HG02840 (cell line): Measurements from ENCODE around the gene PRAC1.

ENCODE experiments used
- ATAC-seq: cut with Tn5 transposase; IDR thresholded peaks from one replicate; pipeline ENCODE4 v1.9.1; 2021; ENCODE audit warnings: mild to moderate bottlenecking, moderate library complexity, moderate number of reproducible peaks; ENCODE audit not compliant: unreplicated experiment, low FRiP score

Gene PRAC1

DNA sequence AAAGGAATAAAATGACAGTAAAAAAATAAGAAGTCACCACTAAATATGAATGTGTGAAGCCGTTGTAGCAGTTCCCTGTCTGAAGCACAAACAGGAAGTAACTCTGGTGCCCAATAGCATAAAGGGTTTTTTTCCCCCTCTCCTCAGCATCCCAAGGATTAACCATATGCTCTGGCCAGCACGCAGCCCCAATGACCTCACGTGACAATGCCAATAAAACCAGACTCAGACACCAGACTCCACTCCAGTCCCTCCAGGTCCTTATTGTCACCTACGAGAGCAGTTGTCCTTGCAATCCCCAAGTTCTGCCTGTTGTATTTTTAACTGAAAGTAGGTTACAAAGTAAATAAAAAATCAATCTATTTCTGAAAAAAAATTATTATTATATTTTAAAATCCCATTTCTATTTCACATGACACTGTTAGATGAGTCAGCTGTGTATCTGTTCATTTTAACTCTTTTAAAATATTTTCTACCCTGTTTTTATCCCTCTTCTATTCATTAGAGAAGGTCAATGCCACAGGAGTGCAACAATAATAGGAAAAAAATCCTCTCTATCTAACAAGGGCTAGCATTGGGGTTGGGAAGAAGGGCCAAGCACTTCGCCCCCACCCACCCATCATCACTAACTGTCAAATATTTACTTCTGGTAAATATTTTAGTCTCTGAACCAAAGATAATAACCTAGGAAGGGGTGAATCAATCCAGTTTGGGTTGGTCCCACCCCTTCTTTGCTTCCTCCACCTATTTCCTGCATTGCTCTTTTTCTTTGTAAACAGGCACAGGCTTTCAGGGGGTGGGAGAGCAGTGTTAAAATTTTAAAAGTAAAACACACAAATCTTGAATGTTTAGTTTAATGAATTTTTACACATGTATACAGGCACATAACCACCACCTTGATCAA, 6.6 kb downstream of the PRAC1 start:
- ATAC-seq = no peak

GRCh38 chr17:48711128-48711527, 11.2 kb downstream of the PRAC1 start:
- ATAC-seq = no peak

- no peak for ATAC-seq
Measured at GRCh38 chr17:48704361-48705248, 17.7 kb downstream of the PRAC1 start.

DNA sequence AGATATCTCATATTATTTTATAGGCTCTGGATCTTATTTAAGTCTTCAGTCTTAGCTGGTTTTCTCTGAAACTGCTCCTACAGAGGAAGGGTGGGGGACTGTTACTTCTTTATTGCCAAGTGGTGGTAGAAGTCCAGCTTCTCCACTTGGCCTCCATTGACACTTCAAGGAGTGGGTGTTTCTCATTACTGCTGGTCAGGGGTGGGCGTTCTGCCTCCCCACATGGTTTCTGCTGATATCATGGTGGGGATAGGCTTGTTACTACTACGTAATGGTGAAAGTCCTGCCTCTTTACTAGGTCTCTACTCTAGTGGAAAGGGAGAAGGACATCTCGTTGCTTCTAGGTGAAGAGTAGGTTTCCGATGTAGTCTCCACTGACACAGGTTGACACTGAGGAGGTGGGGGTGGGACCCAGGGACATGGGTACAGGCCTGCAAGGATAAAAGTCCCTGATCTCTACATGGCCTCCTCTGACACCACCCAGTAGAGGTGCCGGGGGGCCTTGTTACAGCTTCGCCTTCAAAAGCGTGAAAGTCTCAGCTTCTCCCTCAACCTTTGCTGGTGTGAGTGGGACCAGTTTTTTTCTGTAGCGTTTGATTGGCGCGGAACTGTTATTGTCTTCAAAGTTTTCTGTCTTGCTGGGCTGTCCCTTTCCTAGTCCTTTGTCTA, 20.3 kb downstream of the PRAC1 start:
- ATAC-seq = no peak

GRCh38 chr17:48693178-48693577, 29.1 kb downstream of the PRAC1 start:
- no peak for ATAC-seq

GRCh38 chr17:48692049-48692448, 30.3 kb downstream of the PRAC1 start:
- no peak for ATAC-seq

DNA sequence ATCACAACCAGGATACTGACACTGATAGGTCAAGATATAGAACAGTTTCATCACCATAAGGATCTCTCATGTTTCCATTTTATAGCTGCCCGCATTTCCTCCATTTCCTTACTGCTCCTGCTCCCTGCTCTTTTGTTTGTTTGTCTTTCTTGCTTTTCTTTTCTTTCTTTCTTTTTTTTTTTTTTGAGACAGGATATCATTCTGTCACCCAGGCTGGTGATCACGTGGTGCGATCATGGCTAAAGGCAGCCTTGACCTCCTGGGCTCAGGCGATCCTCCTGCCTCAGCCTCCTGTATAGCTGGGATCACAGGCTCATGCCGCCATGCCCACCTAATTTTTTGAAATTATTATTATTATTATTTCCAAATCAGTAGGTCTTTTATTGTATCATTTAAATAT, 31.7 kb downstream of the PRAC1 start:
- ATAC-seq = no peak

DNA sequence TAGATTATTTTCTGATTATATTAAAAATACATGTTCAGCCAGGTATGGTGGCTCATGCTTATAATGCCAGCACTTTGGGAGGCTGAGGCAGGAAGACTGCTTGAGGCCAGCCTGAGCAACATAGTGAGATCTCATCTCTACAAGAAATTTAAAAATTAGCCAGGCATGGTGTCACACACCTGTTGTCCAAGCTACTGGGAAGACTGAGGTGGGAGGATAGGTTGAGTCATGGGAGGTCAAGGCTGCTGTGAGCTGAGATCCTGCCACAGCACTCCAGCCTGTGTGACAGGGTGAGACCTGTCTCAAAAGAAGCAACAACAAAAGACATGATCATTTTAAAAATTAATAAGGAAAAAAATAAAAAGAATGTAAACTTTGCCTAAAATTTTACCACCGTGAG, 40.7 kb downstream of the PRAC1 start:
- ATAC-seq = no peak

GRCh38 chr17:48679385-48680096, 42.8 kb downstream of the PRAC1 start:
- ATAC-seq = no peak

DNA sequence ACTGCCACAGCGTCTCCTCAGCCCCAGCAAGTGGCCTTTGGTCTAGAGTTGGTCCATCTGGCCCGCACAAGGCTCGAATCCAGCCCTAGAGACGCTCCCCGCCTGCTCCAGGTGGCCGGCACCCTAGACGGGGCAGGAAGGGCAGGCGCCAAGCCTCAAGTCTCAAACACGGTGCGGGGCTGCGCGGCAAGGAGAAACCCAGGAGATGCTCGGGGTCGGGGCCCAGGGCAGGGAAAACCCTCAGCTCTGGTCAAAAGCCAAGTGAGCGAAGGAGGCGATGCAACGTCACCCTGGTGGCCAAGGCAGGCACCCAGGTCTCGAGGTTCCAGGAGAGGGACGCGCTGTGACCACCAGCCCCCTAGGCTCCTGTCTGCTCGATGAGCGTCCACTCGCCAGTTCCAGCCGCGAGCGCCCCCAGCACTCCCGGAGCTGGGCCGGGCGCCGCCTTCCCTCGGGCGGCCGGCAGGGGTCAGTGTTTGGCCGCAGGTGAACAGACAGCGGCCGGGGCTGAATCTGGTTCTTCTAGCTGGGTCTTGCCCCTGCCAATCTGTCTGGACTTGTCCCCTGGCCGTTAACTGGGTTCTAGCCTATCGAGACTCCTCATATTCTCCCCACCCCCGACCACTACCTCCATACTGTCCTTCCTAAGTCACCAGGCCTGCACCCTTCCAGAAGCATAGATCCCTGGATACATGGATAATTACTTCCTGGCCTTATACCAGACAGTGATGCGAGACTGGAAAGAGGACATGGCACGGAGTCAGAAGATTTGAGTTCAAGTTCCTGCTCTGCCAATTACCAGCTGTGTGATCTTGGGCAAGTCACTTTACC, 44.0 kb downstream of the PRAC1 start:
- no peak for ATAC-seq

DNA sequence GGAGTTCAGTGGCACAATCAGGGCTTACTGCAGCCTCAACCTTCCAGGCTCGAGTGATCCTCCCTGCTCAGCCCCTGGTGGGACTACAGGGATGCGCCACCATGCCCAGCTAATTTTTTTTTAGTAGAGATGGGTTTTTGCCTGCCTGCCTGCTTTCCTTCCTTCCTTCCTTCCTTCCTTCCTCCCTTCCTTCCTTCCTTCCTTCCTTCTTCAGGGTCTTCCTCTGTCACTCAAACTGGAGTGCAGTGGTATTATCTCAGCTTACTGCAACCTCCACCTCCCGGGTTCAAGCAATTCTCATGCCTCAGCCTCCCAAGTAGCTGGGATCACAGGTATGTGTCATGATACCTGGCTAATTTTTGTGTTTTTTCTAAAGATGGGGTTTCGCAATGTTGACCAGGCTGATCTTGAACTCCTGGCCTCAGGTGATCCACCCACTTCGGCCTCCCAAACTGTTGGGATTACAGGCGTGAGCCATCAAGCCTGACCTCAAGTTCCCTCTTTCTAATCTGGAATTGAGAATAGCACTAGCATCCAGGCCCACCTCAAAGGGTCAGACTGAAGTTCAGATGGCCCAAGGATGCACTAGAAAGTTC, 45.3 kb downstream of the PRAC1 start:
- ATAC-seq = no peak

DNA sequence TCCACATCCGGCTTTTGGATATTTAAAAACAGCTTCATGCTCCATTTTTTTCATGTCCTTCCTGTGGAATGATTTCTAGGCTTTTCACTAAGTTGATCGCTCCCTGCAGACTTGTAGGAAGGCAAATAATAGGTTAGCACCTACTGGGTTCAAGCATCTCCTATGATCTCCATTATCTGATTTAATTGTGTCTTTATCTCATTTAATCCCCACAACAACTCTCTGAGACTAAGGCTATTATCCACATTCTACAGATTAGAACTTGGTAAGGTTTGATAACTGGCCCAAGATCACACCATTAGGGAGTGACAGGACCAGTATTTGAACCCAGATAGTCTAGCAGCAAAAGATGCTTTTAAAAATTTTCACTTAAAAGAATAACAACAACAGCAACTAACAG, 50.0 kb downstream of the PRAC1 start:
- no peak for ATAC-seq
